SK-N-SH (cell line): ENCODE measurements around the gene TTC21B.

ENCODE experiments used
- CTCF ChIP-seq: fragments of 200-600 bp; sonication (generic); IDR thresholded peaks from 2 replicates; pipeline ENCODE4 v1.6.1; 2017; ENCODE audit warnings: antibody characterized with exemption, mild to moderate bottlenecking, moderate library complexity
- FOXM1 ChIP-seq: IDR thresholded peaks from 2 replicates; pipeline ENCODE4 v1.4.0; 2012; ENCODE audit warnings: low read depth, mild to moderate bottlenecking
- GABPA ChIP-seq: IDR thresholded peaks from 2 replicates; pipeline ENCODE4 v1.4.0; 2012; ENCODE audit warnings: low read depth, mild to moderate bottlenecking
- POLR2AphosphoS5 ChIP-seq: IDR thresholded peaks from 2 replicates; pipeline ENCODE4 v1.6.1; 2012; ENCODE audit warnings: low read depth, low read length
- RFX5 ChIP-seq: IDR thresholded peaks from 2 replicates; pipeline ENCODE4 v1.6.1; 2012; ENCODE audit warnings: mild to moderate bottlenecking, improper control_type of control experiment, low read length
- SMC3 ChIP-seq: IDR thresholded peaks from 2 replicates; pipeline ENCODE4 v1.6.1; 2012; ENCODE audit warnings: low read depth, low read length, improper control_type of control experiment

- TF ChIP-seq CTCF: no peak
- TF ChIP-seq SMC3: no peak
- TF ChIP-seq GABPA: no peak
- no peak for TF ChIP-seq FOXM1
- no peak for TF ChIP-seq RFX5
- TF ChIP-seq POLR2AphosphoS5: no peak
These were observed 120.4 kb downstream of the TTC21B start for GRCh38 chr2:165833156-165833555.
